Skeletal muscle satellite cell (primary cell): ENCODE measurements around the gene ATP6V1B1.
"Not testable (repeated sequence)": the region's sequence is repeated elsewhere in the genome, so short reads cannot be mapped to it uniquely, and the experiment has no call there.

ENCODE experiments used
- H3K27me3 ChIP-seq: 2 replicates; pipeline ENCODE4 v1.7.0; 2013; ENCODE audit warnings: low read length; ENCODE audit not compliant: control insufficient read depth, insufficient read depth
- H3K36me3 ChIP-seq: 2 replicates; pipeline ENCODE4 v1.7.0; 2013; ENCODE audit warnings: mild to moderate bottlenecking, control low read depth, low read length; ENCODE audit not compliant: insufficient read depth
- H3K4me1 ChIP-seq: 2 replicates; pipeline ENCODE4 v1.7.0; 2013; ENCODE audit warnings: low read length; ENCODE audit not compliant: control insufficient read depth, insufficient read depth
- H3K4me2 ChIP-seq: 2 replicates; pipeline ENCODE4 v1.7.0; 2013; ENCODE audit warnings: mild to moderate bottlenecking, low read length
- H3K4me3 ChIP-seq: 2 replicates; pipeline ENCODE4 v1.7.0; 2013; ENCODE audit warnings: low read length
- H3K9ac ChIP-seq: 2 replicates; pipeline ENCODE4 v1.7.0; 2013; ENCODE audit warnings: mild to moderate bottlenecking, low read depth, low read length, moderate library complexity
- H3K9me3 ChIP-seq: replicated peaks from 2 replicates; pipeline ENCODE4 v1.7.0; 2013; ENCODE audit warnings: mild to moderate bottlenecking, control low read depth, low read length

Gene ATP6V1B1

DNA sequence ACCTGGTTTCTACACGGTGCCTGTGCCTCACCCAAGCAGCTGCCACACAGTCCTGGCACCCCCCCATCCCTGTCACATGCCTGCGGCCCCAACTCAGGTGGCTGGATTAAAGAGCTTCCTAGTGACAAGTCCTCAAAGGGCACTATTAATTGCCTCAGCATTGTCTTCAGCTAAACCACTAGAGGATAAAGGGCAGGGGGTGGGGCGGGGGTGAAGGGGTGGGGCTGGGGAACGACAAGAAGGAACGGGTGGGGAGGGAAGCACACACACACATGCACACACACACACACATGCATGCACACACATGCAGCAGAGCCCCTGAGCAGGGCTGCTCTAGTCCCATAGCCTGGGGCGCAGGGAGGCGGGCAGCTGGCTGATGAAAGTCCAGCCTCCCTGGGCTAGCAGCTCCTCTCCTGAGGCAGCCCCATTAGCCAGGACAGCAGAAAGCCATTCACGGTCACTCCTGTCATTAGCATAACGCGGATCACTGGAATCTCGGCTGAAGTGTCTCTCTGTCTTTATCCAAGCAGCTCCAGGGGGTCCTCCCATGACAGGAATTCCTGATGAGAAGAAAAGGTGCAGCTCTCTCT is 66.4 kb downstream of the ATP6V1B1 start:
- H3K9ac ChIP-seq: no peak overlapping the region
- H3K36me3 ChIP-seq: no peaks in the 10 kb centered on the region
- no peak overlapping the region for H3K4me3 ChIP-seq
- H3K27me3 ChIP-seq: peaks cover 20% of the 10 kb centered on the region
- H3K4me1 ChIP-seq: peaks cover 4% of the 10 kb centered on the region
- H3K4me2 ChIP-seq: no peak overlapping the region
- H3K9me3 ChIP-seq: no peaks in the 10 kb centered on the region

DNA sequence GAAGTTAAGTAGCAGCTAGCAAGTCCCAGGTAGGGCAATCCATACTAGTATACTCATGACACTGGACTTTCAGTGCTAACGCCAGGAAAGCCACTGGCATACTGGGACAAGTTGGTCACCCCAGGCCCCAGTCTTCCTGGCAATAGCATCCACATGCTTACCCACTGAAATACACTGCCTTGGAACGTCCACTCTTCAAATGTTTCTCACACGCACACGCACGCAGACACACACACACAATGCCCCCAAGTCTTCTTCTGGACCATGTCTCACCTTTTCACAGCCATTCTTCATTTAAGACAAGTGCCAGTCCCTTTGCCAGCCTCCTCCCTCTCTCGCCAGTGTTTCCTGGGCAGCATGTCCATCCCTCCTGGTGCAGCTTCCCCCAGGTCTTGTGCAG is 67.7 kb downstream of the ATP6V1B1 start:
- Histone ChIP-seq H3K36me3 (no peaks in the 10 kb centered on the region), H3K4me3 (no peak overlapping the region), H3K9me3 (no peaks in the 10 kb centered on the region), H3K4me1 (peaks cover 4% of the 10 kb centered on the region), H3K4me2 (no peak overlapping the region), H3K27me3 (peaks cover 20% of the 10 kb centered on the region), H3K9ac (no peak overlapping the region)

DNA sequence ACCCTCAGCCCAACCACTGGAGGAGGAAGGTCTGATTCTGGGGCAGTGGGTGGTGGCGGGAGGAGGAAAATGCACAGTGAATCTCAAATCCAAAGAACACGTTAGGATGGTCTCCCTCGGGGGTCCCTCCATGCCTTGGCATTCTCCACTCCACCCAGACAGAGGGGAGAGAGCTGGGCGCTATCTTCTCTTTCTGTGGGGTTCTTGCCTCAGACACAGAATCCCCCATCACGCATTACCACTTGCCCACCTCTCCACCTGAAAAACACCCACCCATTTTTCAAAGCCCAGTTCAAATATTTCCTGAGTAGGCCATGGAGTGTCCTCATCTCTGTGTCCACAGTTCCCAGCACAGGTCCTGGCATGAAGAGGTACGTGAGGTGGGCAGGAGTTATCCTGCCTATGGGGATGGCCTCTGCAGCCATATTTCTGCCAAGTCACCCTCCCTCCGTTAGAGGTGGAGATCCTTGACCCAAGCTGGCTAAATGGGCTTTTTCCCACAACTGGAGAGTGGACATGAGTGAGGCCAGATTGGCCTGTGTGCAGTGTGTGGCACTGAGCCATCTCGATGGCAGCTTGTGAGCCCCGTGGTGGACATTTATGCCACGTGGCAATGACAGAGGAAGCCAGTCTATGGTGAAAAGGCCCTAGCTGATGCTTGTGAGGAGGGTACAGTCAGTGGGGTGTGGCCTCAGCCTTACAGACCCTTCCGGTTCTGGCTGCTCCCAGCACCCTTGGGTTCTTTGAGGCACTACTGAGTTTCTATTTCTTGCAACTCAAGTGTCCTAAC is 68.5 kb downstream of the ATP6V1B1 start:
- Histone ChIP-seq H3K9me3 (no peaks in the 10 kb centered on the region), H3K36me3 (no peaks in the 10 kb centered on the region), H3K4me3 (no peak overlapping the region), H3K9ac (no peak overlapping the region), H3K27me3 (peaks cover 17% of the 10 kb centered on the region), H3K4me1 (peaks cover 4% of the 10 kb centered on the region), H3K4me2 (no peak overlapping the region)

DNA sequence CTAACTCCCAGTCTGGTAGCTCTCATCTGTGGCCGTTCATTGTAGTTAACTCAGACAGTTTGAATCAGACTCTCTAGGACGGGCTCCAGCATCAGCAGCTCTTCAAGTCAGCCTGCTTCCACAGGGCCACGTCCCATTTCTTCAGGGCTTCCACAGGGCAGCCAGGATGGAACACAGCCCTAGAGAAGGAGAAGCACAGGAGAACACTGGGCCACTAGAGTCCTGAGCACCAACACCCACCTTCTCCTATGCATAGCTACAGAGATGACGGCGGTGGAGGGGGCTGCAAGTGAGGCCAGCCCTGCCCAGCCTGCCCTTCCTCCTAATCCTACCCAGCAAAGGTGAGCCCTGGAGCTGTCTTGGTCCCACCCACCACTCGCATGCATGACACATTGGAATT is 69.2 kb downstream of the ATP6V1B1 start:
- Histone ChIP-seq H3K9me3 (no peaks in the 10 kb centered on the region), H3K27me3 (peaks cover 17% of the 10 kb centered on the region), H3K9ac (no peak overlapping the region), H3K4me1 (peaks cover 4% of the 10 kb centered on the region), H3K36me3 (no peaks in the 10 kb centered on the region), H3K4me3 (no peak overlapping the region), H3K4me2 (no peak overlapping the region)

DNA sequence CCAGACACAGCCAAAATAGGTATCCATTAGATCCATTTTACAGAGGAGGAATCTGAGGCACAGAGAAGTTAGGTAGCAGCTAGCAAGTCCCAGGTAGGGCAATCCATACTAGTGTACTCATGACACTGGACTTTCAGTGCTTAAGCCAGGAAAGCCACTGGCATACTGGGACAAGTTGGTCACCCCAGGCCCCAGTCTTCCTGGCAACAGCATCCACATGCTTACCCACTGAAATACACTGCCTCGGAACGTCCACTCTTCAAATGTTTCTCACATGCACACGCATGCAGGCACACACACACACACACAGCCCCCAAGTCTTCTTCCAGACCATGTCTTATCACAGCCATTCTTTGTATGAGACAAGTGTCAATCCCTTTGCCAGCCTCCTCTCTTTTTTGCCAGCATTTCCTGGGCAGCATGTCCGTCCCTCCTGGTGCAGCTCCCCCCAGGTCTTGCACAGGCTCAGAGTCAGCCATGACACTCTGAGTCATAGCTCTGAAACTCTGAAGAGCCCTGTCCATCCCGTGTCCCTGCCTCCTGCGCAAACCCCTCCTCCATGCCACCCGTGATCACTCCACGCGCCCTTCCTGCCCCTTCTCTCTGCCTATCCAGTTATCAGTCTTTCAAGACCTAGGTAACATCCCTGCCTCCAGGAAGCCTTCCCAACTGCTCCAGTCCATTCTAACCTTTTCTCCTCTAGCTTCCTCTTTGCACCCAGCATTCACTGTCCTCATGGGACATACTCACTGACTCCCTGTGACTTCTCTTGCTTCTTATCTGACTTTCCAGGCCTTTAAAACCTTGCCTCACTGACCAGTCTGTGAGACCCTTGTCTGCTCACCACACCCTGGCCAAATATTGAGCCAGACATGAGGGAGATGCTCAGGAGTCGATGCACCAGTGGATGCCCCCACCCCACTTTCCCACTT is 69.8 kb downstream of the ATP6V1B1 start:
- Histone ChIP-seq H3K4me3 (no peak overlapping the region), H3K4me2 (no peak overlapping the region), H3K9me3 (no peaks in the 10 kb centered on the region), H3K27me3 (peaks cover 17% of the 10 kb centered on the region), H3K36me3 (no peaks in the 10 kb centered on the region), H3K4me1 (peaks cover 4% of the 10 kb centered on the region), H3K9ac (no peak overlapping the region)

DNA sequence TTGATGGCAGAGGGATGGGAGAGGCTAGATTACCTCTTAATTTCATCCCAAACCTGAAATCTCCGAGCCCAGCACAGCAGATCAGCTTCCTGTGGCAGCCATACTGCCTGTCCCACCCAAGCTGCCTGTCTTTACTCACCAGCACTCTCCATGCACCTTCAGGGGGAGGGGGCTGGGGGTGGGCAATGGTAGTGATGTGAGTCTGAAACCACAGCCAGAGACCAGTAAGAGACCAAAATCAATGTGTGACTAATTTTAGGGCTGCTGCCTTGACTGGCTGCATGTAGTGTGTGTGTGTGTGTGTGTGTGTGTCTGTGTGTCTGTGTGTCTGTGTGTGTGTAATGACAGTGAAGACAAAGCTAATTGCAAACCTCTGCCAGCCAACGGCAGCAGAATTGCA is 70.6 kb downstream of the ATP6V1B1 start:
- H3K36me3 ChIP-seq: no peaks in the 10 kb centered on the region
- H3K4me1 ChIP-seq: no peaks in the 10 kb centered on the region
- no peak overlapping the region for H3K4me3 ChIP-seq
- H3K9me3 ChIP-seq: no peaks in the 10 kb centered on the region
- H3K9ac ChIP-seq: no peak overlapping the region
- no peak overlapping the region for H3K4me2 ChIP-seq
- H3K27me3 ChIP-seq: peaks cover 17% of the 10 kb centered on the region

DNA sequence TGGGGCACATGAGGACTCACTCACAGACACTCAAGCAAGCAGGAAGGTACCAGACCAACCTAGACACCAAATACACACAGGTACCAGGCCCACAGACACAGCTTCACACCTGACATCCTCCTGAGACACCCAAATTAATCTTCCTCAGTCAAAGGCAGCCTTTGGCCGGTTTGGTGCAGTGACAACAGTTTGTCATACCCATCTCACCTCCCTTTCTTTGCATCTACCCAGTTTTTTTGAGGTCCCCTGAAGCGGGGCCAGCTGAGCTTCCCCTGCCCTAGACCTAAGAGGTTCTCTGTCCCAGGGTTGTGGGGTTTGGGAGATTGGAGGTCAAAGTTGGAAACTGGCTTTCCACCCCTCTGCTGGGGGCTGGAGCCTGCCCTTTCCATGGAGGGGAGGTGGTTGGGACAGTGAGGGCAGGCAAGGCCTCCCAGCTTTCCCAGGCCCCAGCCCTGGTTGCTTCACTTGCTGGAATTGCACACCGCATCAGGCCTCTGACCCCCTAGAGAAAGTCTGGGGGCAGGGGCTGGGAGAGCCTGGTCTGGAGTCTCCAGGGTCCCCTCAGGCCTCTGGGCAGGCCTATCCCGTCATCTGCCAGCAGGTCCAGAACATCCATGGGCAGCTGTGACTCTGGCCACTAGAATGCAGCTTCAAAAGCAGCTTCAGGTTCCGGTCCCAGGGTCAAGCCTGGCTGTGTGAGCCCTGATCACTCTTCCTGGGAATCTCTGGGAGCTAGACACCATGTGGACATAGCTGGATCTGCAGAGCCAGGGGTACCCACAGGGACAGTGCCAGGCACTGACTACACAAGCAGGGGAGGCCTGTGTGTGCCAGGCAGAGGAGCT is 71.5 kb downstream of the ATP6V1B1 start:
- H3K9ac ChIP-seq: no peak overlapping the region
- H3K36me3 ChIP-seq: no peaks in the 10 kb centered on the region
- no peak overlapping the region for H3K4me2 ChIP-seq
- H3K4me1 ChIP-seq: no peaks in the 10 kb centered on the region
- peaks cover 16% of the 10 kb centered on the region for H3K27me3 ChIP-seq
- no peak overlapping the region for H3K4me3 ChIP-seq
- H3K9me3 ChIP-seq: no peaks in the 10 kb centered on the region

DNA sequence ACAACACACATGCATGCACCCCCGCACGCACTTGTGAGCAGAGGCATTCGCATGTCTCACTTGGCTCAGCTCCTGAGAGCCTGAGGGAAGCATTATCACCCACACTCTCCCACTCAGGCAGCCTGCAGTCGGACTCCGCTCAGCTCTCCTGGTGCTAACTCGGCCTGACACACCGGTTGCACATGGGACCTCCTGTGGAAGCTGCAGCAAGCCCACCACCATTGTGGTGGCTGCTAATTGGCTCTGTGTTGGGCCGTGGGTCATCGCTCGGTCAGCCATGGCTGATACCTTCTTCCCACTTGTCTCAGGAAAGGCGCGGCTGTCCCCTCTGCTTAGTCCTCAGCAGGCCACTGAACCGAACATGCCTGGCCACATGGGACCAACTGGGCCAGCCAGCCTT is 72.6 kb downstream of the ATP6V1B1 start:
- H3K9ac ChIP-seq: no peak overlapping the region
- no peak overlapping the region for H3K4me3 ChIP-seq
- no peaks in the 10 kb centered on the region for H3K4me1 ChIP-seq
- no peak overlapping the region for H3K4me2 ChIP-seq
- H3K36me3 ChIP-seq: no peaks in the 10 kb centered on the region
- no peaks in the 10 kb centered on the region for H3K9me3 ChIP-seq
- H3K27me3 ChIP-seq: peaks cover 14% of the 10 kb centered on the region

DNA sequence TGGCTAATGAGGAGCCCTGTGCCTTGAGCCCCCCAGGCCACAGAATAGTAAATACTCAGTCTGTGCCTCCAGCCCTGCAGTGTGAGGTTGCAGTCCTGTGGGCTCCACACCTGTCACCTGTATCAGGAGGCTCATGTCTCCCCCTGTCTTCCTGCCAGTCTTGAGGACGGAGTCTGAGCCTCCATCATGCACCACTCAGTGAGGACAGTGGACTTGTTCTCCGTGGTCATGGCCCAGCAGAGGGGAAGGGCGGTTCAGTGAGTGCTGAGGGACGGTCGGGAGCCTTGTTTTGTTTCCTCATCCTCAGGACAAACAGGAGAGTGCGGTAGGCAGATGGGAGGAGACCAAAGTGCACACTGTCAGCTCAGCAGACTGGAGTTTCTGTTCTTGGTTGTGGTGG is 76.1 kb downstream of the ATP6V1B1 start:
- H3K9ac ChIP-seq, H3K4me2 ChIP-seq, H3K36me3 ChIP-seq: not testable (repeated sequence)

More for the DNA sequence above, 76.1 kb downstream of the ATP6V1B1 start:
- H3K27me3 ChIP-seq, H3K4me1 ChIP-seq, H3K4me3 ChIP-seq, H3K9me3 ChIP-seq: not testable (repeated sequence)
